Measurements from ENCODE around the gene PRKCZ.

Gene PRKCZ

DNA sequence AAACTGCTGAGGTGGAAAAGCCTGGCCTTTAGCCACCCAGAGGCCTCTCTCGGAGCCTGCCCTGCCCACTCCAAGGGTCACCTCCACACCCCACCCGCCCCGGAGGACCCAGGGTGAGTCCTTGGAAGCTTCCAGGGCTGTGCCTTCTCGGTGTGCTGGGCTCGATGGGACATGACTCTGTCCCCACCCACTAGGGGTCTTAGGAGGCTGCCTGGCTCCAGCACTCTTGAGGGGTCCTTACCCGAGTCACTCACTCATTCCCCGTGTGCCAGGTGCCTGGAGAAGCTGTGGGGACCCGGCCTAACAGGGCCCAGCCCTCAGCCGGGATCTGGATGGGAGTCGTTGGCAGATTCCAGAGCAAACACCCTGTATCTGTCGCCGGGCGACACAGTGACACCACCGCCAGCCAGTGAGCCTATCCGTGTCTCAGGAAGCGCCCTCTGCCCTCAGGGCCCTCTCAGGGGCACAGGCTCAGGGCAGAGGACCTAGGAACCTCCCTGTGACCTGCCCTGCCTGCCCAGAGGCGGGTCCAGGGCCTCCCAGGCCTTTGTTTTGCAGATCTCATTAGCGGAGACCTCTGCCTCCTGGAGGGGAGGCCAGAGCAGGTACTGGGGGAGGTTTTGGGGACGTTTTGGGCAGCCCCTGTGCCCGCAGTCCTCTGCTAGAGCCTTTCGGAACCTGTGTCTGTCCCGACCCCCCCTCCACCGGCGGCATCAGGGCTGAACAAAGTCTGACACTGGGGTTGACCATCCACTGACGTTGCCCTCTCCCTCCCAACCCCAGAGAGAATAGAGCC is 3.1 kb upstream of the PRKCZ start:
- DNase-seq, result no peak

- no peak for DNase-seq
Measured at GRCh38 chr1:2047749-2048729, 2.2 kb upstream of the PRKCZ start.

DNA sequence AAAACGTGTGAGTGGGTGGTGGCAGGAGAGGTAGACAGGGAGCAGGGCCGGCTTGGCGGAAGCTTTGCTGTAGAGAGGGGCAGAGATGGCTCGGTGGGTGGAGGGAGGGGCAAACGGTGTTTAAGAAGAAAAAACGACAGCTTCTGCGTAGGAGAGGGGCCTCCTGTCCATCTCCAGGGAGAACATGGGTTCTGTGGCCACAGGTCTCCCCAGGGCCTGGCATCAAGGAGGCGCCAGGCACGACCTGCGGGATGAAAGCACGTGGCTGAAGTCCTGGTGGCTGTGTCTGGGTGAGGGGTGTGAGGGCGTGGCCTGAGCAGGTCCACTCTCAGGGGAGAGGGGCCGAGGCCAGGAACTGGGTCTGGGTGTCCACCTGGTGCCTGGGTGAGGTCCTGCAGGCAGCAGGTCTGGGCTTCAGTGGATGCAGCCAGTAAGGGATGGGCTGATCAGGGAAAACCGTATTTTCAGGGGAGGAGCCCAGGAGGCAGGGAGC is 940 bp upstream of the PRKCZ start:
- DNase-seq, result no peak

GRCh38 chr1:2050461-2050792 is 216 bp downstream of the PRKCZ start:
- DNase-seq, result no peak

GRCh38 chr1:2050793-2051682 is 827 bp downstream of the PRKCZ start:
- DNase-seq, result no peak

DNA sequence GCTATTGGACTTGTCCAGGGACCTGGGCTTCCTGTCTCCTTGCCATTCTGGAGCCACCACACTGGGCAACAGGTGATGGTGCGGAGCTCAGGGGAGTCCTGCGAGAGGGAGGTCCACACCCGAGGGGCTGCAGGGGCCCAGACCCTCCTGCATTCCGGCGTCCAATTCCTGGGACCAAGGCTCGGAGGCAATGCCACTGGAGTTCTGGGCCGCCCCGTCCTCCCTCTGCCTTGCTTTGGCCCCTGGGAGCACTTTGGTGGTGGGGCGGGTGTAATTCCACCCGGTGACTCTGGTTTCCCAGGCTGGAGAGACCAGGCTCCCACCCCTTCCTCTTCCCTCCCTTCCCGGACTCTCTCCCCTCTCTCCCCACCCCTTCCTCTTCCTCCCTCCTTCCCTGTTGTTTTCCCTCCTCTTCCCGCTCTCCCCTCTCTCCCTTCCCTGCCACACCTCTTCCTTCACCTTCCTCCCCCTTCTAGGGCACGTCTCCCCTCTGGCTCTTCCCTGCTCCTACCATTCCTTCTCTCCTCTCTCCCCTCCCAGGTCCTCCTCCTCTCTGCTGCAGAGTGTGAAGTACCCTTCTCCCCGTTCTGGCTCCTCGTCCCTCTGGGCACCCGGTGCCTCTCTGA is 2.0 kb downstream of the PRKCZ start:
- DNase-seq, result no peak

GRCh38 chr1:2052756-2053155 is 2.5 kb downstream of the PRKCZ start:
- DNase-seq, result no peak

GRCh38 chr1:2053217-2053616 is 3.0 kb downstream of the PRKCZ start:
- no peak for DNase-seq

GRCh38 chr1:2053784-2054376 is 3.7 kb downstream of the PRKCZ start:
- DNase-seq, result no peak

DNA sequence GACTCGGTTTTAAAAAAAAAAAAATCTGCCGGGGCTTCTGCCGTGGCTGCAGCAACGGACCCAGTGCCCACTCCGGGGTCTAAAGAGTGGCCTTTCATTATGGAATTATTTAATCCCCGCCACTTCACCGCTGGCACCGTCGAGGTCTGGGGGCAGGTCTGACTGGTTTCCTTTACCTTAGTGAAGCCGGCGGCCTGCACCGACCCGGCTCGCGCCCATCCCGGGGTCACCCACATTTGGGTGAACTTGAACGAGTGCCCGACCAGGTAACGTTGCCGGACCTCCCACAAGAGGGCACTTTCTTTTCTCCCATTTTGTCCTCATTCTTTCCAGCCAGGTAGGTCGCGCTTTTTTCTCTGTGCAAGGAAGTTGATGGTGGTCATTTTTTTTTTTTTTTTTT is 4.3 kb downstream of the PRKCZ start:
- no peak for DNase-seq

- no peak for DNase-seq
Measured at GRCh38 chr1:2055911-2056575, 5.8 kb downstream of the PRKCZ start.

GRCh38 chr1:2056955-2057590 is 6.9 kb downstream of the PRKCZ start:
- DNase-seq, result no peak

DNA sequence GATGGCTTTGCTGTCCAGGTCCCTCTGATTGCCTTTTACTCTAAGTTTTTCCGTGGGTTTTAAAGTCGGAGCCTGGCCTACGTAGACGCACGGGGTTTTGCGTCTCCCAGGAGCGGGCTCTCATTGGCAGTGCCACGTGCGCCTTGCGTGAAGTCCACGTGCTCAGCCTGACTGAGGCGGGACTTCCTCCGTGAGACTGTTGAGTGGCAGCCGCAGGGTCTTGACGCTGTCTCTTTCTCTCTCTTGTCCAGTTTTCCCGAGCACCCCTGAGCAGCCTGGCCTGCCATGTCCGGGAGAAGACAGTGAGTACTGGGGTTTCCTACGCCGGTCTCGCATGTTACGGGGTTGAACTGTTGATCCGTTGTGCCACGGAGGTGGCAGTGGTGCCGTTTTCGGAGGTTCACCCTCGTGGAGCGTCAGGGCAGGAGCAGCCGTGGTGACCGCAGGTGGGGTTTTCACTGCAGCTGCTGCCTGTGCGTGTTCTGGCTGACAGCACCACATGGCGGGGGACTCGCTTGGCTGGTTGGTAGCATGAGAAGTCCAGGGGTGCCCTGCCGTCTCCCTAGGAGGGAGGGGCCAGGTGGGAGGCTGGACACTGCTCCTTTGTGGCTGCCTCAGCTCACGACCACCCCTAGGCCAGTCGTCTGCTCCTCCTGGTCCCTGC is 9.2 kb downstream of the PRKCZ start:
- no peak for DNase-seq

DNA sequence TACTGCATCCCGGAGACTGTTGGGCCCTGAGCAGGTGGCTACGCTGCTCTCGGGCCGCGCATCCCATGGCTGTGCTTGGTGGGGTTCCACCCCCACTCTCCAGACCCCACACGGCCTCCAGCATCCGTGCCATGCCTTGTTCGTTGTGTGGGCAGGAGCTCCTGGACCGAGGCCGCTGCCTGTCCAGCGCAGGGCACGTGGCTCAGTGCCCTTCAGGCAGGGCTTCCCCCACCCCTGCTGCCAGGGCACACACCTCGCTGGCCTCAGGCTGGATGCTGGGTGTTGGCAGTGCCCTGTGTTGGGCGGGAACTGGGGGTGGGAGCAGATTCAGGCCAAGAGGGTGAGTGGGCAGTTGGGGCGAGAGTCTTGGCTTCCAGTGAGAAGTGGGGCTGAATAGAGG is 9.9 kb downstream of the PRKCZ start:
- no peak for DNase-seq

DNA sequence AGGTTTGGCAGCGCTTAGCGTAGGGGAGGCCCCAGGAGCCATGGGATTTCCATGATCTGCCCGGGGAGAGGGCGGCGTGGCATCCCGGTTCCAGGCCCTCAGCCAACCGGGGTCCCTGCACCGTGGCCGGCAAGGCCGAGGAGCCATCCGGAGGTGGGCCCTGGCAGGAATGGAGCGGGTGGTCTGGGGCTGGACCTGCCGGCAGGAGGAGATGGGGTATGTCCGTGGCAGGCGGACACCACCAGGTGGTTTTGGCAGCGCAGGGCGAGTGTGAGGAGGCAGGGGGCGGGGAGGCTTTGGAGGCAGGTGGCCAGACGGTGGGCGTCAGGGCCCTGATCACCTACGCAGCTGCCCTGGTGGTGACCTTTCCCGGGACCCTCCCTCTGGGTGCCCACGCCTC is 10.3 kb downstream of the PRKCZ start:
- no peak for DNase-seq

GRCh38 chr1:2061065-2061778 is 11.0 kb downstream of the PRKCZ start:
- no peak for DNase-seq

DNA sequence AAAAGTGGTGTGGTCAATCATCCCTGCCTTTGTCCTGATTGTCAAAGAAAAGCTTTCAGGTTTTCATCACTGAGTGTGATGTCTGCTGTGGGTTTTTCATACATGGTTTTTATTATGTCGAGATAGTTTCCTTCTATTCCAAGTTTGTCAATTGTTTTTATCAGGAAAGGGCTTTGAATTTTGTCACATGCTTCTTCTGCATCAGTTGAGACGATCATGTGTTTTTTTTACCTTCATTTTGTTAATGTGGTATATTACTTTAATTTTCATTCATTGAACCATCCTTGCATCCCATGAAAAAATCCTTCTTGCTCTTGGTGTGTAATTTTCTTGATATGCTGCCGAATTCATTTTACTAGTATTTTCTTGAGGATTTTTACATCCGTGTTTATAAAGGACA is 15.5 kb downstream of the PRKCZ start:
- no peak for DNase-seq

DNA sequence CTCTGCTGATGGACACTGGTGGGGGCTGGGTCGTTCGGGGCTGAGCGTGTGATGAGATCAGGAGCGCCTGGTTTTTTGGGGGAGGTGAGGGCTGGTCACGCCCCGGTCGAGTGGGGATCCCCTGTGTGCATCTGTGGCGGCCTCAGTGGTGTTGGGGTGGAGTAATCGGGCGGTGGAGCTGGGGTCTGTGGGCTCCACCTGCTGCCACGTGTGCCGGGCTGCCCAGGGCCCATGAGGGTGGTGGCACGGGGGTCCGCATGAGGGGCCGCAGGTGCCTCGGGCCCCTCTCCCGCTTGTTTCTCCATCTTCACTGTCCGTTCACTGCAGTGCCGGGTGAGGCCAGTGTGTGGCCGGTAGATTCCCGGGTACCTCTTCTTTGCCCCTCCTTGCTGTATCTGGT is 17.2 kb downstream of the PRKCZ start:
- no peak for DNase-seq

GRCh38 chr1:2067981-2068380 is 17.8 kb downstream of the PRKCZ start:
- no peak for DNase-seq

DNA sequence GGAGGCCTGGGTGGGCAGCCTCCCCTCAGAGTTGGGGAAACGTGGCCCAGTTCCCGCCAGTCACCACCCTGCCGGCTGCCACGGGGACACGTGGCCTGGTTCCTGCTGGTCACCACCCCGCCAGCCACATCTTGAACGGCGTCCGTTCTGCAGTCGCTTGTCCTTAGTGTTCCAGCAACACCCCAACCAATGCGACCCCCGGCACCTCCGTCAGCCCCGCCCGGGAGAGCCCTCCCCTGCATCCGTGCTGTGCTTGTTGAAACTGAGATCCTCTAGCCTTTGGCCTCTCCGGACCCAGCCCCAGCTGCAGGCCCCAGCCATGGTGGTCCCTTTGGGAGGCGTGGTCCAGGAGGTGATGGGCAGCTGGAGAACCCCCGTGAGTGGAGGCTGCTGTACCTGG is 18.7 kb downstream of the PRKCZ start:
- no peak for DNase-seq

Data from NCI-H446 treated with DMSO at 0.1 percent for 48 hours (cell line).